GM19238 (cell line): ENCODE measurements around the gene MT1H.
"Not testable (repeated sequence)": the region's sequence is repeated elsewhere in the genome, so short reads cannot be mapped to it uniquely, and the experiment has no call there.

ENCODE experiments used
- DNase-seq: peaks from one replicate; pipeline ENCODE4 v3.0.0; 2011; ENCODE audit warnings: low spot score; ENCODE audit not compliant: insufficient read length

The MT1H gene

GRCh38 chr16:56669005-56669839, at the start of gene MT1H:
TSS of gene MT1H (plus strand) at chr16:56669814. CDS start at chr16:56669885, 71 bp downstream.
- no peak for DNase-seq

- DNase-seq = no peak
Measured at GRCh38 chr16:56620339-56620897, 49.2 kb upstream of the MT1H start.

DNA sequence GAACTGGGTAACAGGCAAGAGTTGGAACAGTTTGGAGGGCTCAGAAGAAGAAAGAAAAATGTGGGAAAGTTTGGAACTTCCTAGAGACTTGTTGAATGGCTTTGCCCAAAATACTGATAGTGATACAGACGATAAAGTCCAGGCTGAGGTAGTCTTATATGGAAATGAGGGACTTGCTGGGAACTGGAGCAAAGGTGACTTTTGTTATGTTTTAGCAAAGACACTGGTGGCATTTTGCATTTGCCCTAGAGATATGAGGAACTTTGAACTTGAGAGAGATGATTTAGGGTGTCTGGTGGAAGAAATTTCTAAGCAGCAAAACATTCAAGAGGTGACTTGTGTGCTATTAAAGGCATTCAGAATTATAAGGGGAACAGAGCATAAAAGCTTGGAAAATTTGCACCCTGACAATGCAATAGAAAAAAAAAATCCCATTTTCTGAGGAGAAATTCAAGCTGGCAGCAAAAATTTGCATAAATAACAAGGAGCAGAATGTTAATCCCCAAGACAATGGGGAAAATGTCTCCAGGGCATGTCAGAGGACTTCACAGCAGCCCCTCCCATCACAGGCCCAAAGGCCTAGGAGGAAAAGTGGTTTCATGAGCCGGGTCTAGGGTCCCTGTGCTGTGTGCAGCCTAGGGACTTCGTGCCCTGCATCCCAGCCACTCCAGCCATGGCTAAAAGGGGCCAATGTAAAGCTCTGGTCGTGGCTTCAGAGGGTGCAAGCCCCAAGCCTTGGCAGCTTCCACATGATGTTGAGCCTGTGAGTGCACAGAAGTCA, 47.8 kb upstream of the MT1H start:
- DNase-seq = not testable (repeated sequence)

DNA sequence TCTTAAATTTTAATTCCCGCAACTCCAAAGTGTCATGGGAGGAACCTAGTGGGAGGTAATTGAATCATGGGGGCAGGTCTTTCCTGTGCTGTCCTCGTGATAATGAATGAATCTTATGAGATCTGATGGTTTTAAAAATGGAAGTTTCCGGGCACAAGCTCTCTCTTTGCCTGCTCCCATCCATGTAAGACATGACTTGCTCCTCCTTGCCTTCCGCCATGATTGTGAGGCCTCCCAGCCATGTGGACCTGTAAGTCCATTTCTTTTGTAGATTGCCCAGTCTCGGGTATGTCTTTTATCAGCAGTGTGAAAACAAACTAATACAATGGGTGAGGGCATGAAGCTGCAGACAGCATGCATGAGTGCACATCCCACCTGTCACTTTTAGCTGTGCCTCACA, 46.4 kb upstream of the MT1H start:
- not testable (repeated sequence) for DNase-seq

DNA sequence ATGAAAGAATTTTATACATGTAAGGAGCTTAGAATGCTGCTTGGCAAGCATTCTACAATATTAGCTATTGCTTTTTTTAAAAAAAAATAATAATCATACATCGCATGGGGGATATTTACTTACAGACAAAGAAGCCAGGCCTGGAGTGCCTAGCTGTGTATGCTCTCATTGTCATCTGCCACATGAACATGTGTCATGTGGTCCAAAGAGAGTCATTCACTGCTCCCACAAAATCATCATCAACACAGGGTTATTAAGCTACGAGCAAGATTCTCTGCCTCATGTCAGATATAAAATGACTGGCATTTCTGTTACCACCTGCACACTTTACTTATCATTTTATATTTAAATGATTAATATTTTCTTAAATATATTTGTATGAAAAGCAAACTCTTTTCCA, 46.0 kb upstream of the MT1H start:
- DNase-seq = no peak

- no peak for DNase-seq
Measured at GRCh38 chr16:56625140-56625942, 44.3 kb upstream of the MT1H start, which contains the start of gene MT1E. TSS of gene MT1E (plus strand) at chr16:56625781. CDS start at chr16:56625852, 71 bp downstream.

GRCh38 chr16:56625943-56626654, 43.5 kb upstream of the MT1H start:
- DNase-seq = no peak

GRCh38 chr16:56626685-56627084, 42.9 kb upstream of the MT1H start:
- DNase-seq = no peak

DNA sequence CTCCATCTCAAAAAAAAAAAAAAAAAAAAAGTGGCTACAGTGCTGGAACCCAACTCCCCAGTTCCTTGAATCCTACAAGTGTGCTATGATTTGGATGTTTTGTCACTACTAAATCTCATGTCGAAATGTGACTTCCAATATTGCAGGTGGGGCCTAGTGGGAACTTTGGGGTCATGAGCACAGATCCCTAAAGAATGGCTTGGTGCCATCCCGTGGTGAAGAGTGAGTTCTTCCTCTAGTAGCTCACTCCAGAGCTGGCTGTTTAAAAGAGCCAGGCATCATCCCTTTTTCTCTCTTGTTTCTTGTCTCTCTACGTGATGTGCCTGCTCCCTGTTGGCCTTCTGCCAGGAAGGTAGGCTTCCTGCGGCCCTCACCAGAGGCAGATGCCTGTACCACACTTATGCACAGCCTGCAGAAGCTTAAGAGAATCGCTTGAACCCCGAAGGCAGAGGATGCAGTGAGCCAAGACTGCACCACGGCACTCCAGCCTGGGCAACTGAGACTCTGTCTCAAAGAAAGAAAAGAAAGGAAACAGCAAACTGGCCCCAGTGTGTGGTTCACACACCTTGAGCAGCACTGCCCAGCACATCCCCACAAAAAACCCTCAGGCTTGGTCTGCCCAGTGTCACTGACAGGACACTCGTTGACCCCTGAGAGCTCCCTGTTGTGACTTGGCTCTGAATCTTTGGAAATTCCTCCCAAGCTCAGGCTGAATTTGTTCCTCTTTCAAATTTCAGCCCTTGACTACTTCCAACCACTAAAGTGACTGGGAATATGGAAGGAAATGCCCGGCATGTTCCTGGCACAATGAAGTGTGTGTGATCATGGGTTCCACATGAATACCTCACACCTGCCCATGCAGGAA, 40.9 kb upstream of the MT1H start:
- DNase-seq = no peak

DNA sequence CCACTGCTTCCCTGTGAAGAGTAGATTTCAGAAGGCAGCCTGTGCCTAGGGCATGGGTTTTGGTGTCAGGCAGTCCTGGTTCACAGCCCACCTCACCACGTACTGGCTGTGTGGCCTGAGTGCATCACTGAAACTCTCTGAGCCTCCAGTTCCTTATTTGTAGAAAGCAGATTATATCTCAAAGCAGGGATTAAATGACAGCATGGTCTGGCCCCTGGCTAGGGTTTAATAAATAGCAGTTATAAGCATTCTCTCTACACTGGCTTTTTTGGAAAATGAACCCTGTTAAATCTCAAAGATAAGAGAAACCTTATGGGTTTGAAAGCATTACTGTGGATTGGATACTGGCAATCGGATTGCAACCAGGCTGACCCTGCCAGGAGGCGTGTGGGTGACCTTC, 40.1 kb upstream of the MT1H start:
- no peak for DNase-seq

- peak; percentile 66 for DNase-seq
Measured at GRCh38 chr16:56630134-56630533, 39.5 kb upstream of the MT1H start.

DNA sequence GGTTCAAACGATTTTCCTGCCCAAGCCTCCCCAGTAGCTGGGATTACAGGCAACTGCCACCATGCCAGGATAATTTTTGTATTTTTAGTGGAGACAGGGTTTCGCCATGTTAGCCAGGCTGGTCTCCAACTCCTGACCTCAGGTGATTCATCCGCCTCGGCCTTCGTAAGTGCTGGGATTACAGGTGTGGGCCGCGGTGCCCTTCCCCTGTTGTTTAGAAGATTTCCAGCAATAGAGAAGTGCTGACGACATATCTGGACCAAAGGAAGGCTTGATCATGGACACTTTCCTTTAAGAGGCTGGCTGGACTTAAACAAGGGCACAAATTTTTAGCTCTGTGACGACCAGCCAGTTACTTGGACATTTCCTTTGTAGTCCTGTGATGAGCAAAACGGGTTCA, 38.4 kb upstream of the MT1H start:
- no peak for DNase-seq

DNA sequence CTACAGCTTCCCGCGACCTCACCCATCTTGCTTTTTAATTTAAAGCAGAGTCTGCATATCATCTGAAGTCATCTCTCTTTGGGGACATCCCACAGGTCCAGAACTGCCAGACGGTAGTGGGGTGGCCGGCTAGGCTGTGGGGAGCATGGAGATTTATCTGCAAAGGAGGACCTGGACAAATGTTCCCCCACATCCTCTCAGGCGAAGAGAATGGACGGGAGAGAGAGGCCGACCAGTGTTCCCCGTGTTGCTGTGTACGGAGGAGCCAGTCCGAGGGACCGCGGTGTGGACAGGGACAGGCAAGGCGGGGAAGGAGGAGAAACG, 37.8 kb upstream of the MT1H start:
- no peak for DNase-seq

DNA sequence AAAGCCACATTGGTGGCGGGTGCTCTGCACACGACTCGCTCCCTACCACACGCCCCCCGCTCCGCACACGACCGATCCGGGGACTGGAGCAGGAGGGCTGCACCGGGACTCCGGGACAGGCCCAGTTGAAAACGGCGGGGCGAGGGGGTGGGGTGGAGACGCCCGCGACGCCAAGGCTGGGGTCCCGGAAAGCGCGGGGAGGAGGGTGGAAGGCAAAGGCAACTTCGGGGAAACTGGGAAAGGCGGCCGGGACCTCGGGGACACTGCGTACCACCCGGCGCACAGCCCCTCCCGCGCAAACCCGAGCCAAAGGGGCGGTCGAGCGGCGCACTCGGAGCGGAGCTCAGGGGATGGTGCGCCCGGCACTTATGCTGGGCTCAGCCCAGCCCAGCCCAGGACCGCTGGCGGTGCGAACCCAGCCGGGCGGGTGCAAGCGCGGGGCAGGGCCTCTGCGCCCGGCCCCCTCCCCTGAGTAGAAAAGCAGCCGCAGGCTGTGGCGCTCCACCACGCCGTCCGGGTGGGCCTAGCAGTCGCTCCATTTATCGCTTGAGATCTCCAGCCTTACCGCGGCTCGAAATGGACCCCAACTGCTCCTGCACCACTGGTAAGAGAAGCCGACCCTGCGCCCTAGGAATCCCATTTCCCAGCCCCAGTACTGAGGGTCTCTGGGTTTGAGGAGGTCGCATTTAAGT, 37.3 kb upstream of the MT1H start, which contains the start of gene MT1M:
Gene MT1M, plus strand, starts transcription at position 504 of the 692 bp plus-strand sequence. Its CDS starts 73 bp downstream, at position 577.
- DNase-seq = no peak

GRCh38 chr16:56632848-56633365, 36.7 kb upstream of the MT1H start:
- DNase-seq = no peak

GRCh38 chr16:56633535-56633934, 36.1 kb upstream of the MT1H start:
- DNase-seq = no peak

GRCh38 chr16:56634715-56635440, 34.7 kb upstream of the MT1H start:
- DNase-seq = no peak

GRCh38 chr16:56635441-56635967, 34.1 kb upstream of the MT1H start:
- no peak for DNase-seq
